GM12872 (cell line): Measurements from ENCODE around the gene PIK3R5.

Experiments used
- TF ChIP-seq, protein P1 (sequence below): IDR thresholded peaks from 3 replicates; pipeline ENCODE4 v1.5.1; 2011; ENCODE audit warnings: low read depth, mild to moderate bottlenecking, low read length, moderate library complexity; ENCODE audit not compliant: insufficient read depth

The PIK3R5 gene

DNA sequence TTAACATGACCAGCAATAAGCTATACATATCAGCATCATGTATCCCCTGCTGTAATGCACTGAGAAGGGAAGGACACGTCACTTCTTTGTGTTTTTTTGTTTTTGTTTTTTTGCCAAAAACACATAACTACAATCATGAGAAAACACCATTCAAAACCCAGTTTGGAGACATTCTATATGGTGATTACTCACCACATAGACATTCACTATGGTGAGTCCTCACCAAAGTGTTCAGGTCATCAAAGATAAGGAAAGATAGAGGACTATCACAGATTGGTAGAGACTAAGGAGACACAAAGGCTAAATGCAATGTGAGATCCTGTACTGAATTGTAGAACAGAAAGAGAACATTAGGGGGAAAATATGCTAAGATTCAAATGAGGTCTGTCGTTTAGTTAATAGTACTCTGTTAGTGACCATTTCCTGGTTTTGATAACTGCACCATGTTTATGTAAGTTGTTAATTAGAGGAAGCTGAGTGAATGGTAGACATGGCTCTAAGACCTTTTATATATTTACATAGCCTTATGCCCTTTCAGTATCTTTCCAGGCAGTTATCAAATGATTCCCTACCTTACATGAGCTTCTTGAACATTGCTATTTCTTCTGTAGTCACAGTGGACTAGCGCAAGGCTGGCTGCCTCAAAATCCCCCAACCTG lies 46.6 kb downstream of the PIK3R5 start:
- TF ChIP-seq, protein P1, sequence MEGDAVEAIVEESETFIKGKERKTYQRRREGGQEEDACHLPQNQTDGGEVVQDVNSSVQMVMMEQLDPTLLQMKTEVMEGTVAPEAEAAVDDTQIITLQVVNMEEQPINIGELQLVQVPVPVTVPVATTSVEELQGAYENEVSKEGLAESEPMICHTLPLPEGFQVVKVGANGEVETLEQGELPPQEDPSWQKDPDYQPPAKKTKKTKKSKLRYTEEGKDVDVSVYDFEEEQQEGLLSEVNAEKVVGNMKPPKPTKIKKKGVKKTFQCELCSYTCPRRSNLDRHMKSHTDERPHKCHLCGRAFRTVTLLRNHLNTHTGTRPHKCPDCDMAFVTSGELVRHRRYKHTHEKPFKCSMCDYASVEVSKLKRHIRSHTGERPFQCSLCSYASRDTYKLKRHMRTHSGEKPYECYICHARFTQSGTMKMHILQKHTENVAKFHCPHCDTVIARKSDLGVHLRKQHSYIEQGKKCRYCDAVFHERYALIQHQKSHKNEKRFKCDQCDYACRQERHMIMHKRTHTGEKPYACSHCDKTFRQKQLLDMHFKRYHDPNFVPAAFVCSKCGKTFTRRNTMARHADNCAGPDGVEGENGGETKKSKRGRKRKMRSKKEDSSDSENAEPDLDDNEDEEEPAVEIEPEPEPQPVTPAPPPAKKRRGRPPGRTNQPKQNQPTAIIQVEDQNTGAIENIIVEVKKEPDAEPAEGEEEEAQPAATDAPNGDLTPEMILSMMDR = no peak

DNA sequence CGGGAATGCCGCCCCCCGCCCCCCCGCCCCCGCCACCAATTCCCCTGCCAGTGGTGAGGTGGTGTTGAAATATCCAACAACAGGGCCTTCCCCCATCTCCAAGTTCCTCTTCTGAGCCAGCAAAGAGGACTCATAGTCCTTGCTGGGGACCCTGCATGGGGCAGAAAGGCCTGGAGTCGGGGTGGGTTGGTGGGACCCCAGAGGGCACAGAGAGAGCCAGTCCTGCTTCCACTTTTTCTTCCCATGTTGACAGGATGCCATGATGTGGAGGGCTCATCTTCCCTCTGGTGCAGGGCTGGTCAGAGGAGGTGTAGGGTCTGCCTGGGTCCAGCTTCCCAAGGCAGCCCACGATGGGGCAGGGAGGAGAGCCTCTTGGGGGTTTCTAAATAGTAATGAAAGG lies 49.0 kb downstream of the PIK3R5 start:
- TF ChIP-seq, protein P1 = no peak

- TF ChIP-seq, protein P1 = no peak
Observed at GRCh38 chr17:8914554-8914953, 51.0 kb downstream of the PIK3R5 start.

- TF ChIP-seq, protein P1 = no peak
Observed at GRCh38 chr17:8913879-8914278, 51.6 kb downstream of the PIK3R5 start.

DNA sequence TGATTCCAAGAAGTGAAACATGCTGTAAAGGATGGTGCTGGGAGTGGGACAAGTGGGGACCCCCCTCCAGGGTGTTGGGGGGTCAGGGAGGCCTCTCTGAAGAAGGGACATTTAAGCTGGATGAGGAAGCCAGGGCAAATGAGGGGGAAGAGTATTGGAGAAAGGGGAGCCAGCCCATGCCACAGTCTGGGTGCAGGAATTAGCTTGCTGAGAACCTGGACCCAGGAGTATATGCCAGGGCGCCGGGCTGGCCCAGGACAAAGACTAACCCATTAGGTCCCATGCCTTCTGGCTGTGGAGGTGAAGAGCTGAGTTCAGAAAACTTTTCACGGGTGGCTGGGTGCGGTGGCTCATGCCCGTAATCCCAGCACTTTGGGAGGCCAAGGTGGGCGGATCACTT lies 52.4 kb downstream of the PIK3R5 start:
- TF ChIP-seq, protein P1 = no peak

- TF ChIP-seq, protein P1 = no peak
Observed at GRCh38 chr17:8912084-8912981, 53.2 kb downstream of the PIK3R5 start.

- TF ChIP-seq, protein P1 = no peak
Observed at GRCh38 chr17:8910969-8911604, 54.4 kb downstream of the PIK3R5 start.
